Neural progenitor cell (in vitro differentiated cells): ENCODE results near the gene PLPP6. TPM values are rescaled to one million over a fixed set of nuclear protein-coding genes. Genes with fewer than 3 reads are reported as not detected.

Source experiments
- DNase-seq: peaks from one replicate; pipeline ENCODE4 v3.0.0-alpha.2; 2016; ENCODE audit warnings: low spot score
- H2AFZ ChIP-seq: fragments of 200-600 bp; sonication (generic); replicated peaks from 2 replicates; pipeline ENCODE4 v1.6.1; 2016; ENCODE audit warnings: antibody characterized with exemption
- H3F3A ChIP-seq: fragments of 200-600 bp; sonication (generic); 2 replicates; pipeline ENCODE4 v1.6.1; 2016; ENCODE audit warnings: antibody characterized with exemption, low read depth
- H3K27ac ChIP-seq: fragments of 200-600 bp; sonication (generic); 2 replicates; pipeline ENCODE4 v1.5.1; 2016; ENCODE audit warnings: mild to moderate bottlenecking
- H3K27me3 ChIP-seq: fragments of 200-600 bp; sonication (generic); 2 replicates; pipeline ENCODE4 v1.6.1; 2016; ENCODE audit warnings: mild to moderate bottlenecking, moderate library complexity
- H3K36me3 ChIP-seq: fragments of 200-600 bp; sonication (generic); 2 replicates; pipeline ENCODE4 v1.5.1; 2016
- H3K4me1 ChIP-seq: fragments of 200-600 bp; sonication (generic); 2 replicates; pipeline ENCODE4 v1.6.1; 2016; ENCODE audit warnings: mixed run types
- H3K4me2 ChIP-seq: fragments of 200-600 bp; sonication (generic); 2 replicates; pipeline ENCODE4 v1.6.1; 2016
- H3K4me3 ChIP-seq: fragments of 200-600 bp; sonication (generic); 2 replicates; pipeline ENCODE4 v1.5.1; 2016
- H3K79me2 ChIP-seq: fragments of 200-600 bp; sonication (generic); 2 replicates; pipeline ENCODE4 v1.6.1; 2016; ENCODE audit warnings: low read depth
- H3K9ac ChIP-seq: fragments of 200-600 bp; sonication (generic); 2 replicates; pipeline ENCODE4 v1.6.1; 2016
- H3K9me3 ChIP-seq: fragments of 200-600 bp; sonication (generic); 2 replicates; pipeline ENCODE4 v1.5.1; 2016; ENCODE audit warnings: low read depth
- H4K20me1 ChIP-seq: fragments of 200-600 bp; sonication (generic); 2 replicates; pipeline ENCODE4 v1.6.1; 2016; ENCODE audit warnings: low read depth
- H3K27ac Mint-ChIP-seq: 3 replicates; pipeline ENCODE4 v1.8.0; 2021; ENCODE audit warnings: mixed read lengths
- H3K27me3 Mint-ChIP-seq: 2 replicates; pipeline ENCODE4 v1.8.0; 2022; ENCODE audit warnings: low read depth, mild to moderate bottlenecking, inconsistent platforms, moderate library complexity, mixed read lengths; ENCODE audit not compliant: insufficient read depth
- H3K36me3 Mint-ChIP-seq: 3 replicates; pipeline ENCODE4 v1.8.0; 2021; ENCODE audit warnings: mixed read lengths
- H3K4me1 Mint-ChIP-seq: 3 replicates; pipeline ENCODE4 v1.8.0; 2021; ENCODE audit warnings: mixed read lengths
- H3K4me3 Mint-ChIP-seq: 3 replicates; pipeline ENCODE4 v1.8.0; 2021; ENCODE audit warnings: mild to moderate bottlenecking, moderate library complexity, mixed read lengths
- H3K9me3 Mint-ChIP-seq: 3 replicates; pipeline ENCODE4 v1.8.0; 2020; ENCODE audit warnings: mixed read lengths
- CTCF ChIP-seq: fragments of 200-600 bp; sonication (generic); IDR thresholded peaks from 2 replicates; pipeline ENCODE4 v1.5.1; 2017; ENCODE audit warnings: antibody characterized with exemption, mild to moderate bottlenecking
- EZH2 ChIP-seq: fragments of 200-600 bp; sonication (generic); IDR thresholded peaks from 2 replicates; pipeline ENCODE4 v1.6.1; 2017; ENCODE audit warnings: antibody characterized with exemption, mild to moderate bottlenecking, moderate library complexity
- EZH2phosphoT487 ChIP-seq: fragments of 200-600 bp; sonication (generic); IDR thresholded peaks from 2 replicates; pipeline ENCODE4 v1.6.1; 2017; ENCODE audit warnings: antibody characterized with exemption
- total RNA-seq: library from RNA; depleted of rRNA; stranded (reverse); fragments of >200 nt; gene quantifications from 2 replicates; pipeline ENCODE4 v1.2.3, GENCODE V29; 2015; ENCODE audit warnings: low replicate concordance

The PLPP6 gene
- total RNA-seq, 1 donor from 2014 or later = 11.1 TPM

- H3K36me3 Mint-ChIP-seq = no peaks in the 10 kb centered on the region
- TF ChIP-seq CTCF (no peak), EZH2phosphoT487 (no peak), EZH2 (no peak)
- no peak overlapping the region for H3K27ac Mint-ChIP-seq
- H3K27ac ChIP-seq = no peak overlapping the region
- H3K4me2 ChIP-seq = no peak overlapping the region
- H3K9me3 ChIP-seq = peaks cover 4% of the 10 kb centered on the region
- no peak overlapping the region for H3K9ac ChIP-seq
- H3K9me3 Mint-ChIP-seq = no peaks in the 10 kb centered on the region
- no peak overlapping the region for H3K4me3 Mint-ChIP-seq
- H4K20me1 ChIP-seq = no peaks in the 10 kb centered on the region
- H3K4me1 ChIP-seq = peaks cover 3% of the 10 kb centered on the region
- no peak overlapping the region for H3K4me3 ChIP-seq
- H3K79me2 ChIP-seq = no peaks in the 10 kb centered on the region
- no peak for DNase-seq
- no peaks in the 10 kb centered on the region for H3K36me3 ChIP-seq
- H3K27me3 ChIP-seq = peaks cover 25% of the 10 kb centered on the region
- H3F3A ChIP-seq = peaks cover 16% of the 10 kb centered on the region
- H3K4me1 Mint-ChIP-seq = peaks cover 20% of the 10 kb centered on the region
- H3K27me3 Mint-ChIP-seq = no peaks in the 10 kb centered on the region
- H2AFZ ChIP-seq = no peak overlapping the region
These were observed 6.5 kb downstream of the PLPP6 start for GRCh38 chr9:4668604-4669003.

GRCh38 chr9:4669890-4670289 is 7.8 kb downstream of the PLPP6 start:
- no peak overlapping the region for H2AFZ ChIP-seq
- H3K36me3 ChIP-seq = no peaks in the 10 kb centered on the region
- H3K27ac ChIP-seq = no peak overlapping the region
- H3K27me3 ChIP-seq = peaks cover 25% of the 10 kb centered on the region
- H3K9me3 Mint-ChIP-seq = no peaks in the 10 kb centered on the region
- no peak overlapping the region for H3K4me3 Mint-ChIP-seq
- no peaks in the 10 kb centered on the region for H3K27me3 Mint-ChIP-seq
- H3K4me2 ChIP-seq = no peak overlapping the region
- no peak overlapping the region for H3K27ac Mint-ChIP-seq
- DNase-seq = no peak
- peaks cover 4% of the 10 kb centered on the region for H3K9me3 ChIP-seq
- peaks cover 9% of the 10 kb centered on the region for H3F3A ChIP-seq
- no peaks in the 10 kb centered on the region for H3K36me3 Mint-ChIP-seq
- H3K79me2 ChIP-seq = no peaks in the 10 kb centered on the region
- H3K4me3 ChIP-seq = no peak overlapping the region
- no peaks in the 10 kb centered on the region for H3K4me1 ChIP-seq
- H3K9ac ChIP-seq = no peak overlapping the region
- no peaks in the 10 kb centered on the region for H4K20me1 ChIP-seq
- no peak for TF ChIP-seq EZH2phosphoT487
- no peak for TF ChIP-seq CTCF
- no peak for TF ChIP-seq EZH2
- H3K4me1 Mint-ChIP-seq = peaks cover 11% of the 10 kb centered on the region

- Histone ChIP-seq H3K4me1 (no peaks in the 10 kb centered on the region), H3K9ac (no peak overlapping the region), H3F3A (peaks cover 2% of the 10 kb centered on the region), H3K27ac (no peak overlapping the region), H3K4me3 (no peak overlapping the region), H3K79me2 (no peaks in the 10 kb centered on the region), H3K4me2 (no peak overlapping the region), H3K36me3 (no peaks in the 10 kb centered on the region), H3K27me3 (peaks cover 24% of the 10 kb centered on the region), H4K20me1 (no peaks in the 10 kb centered on the region), H2AFZ (no peak overlapping the region), H3K9me3 (peaks cover 4% of the 10 kb centered on the region)
- Mint-ChIP-seq H3K27ac (no peak overlapping the region), H3K36me3 (no peaks in the 10 kb centered on the region), H3K9me3 (no peaks in the 10 kb centered on the region), H3K4me3 (no peak overlapping the region), H3K27me3 (no peaks in the 10 kb centered on the region), H3K4me1 (peaks cover 7% of the 10 kb centered on the region)
- no peak for DNase-seq
- TF ChIP-seq EZH2 (no peak), CTCF (no peak), EZH2phosphoT487 (no peak)
These were observed 8.5 kb downstream of the PLPP6 start for GRCh38 chr9:4670591-4670990.
